Endothelial cell of umbilical vein (primary cell): ENCODE results near the gene THUMPD3. TPM values are rescaled to one million over a fixed set of nuclear protein-coding genes. Genes with fewer than 3 reads are reported as not detected.

ENCODE experiments used
- BruUV-seq: library from RNA; stranded (reverse); fragments of 400-500 nt; replicated peaks from 2 replicates; lab custom pipeline; 2021; lab: Mats Ljungman, UMichigan
- CTCF ChIA-PET: fragments of 300-600, 350-600 bp; sonication (Branson Sonifier 250); formaldehyde crosslinking; loops from one replicate; lab custom pipeline; 2021; ENCODE audit warnings: antibody characterized with exemption, inconsistent platforms; lab: Charles Lee
- POLR2A ChIA-PET: fragments of 300-600, 350-600 bp; sonication (Branson Sonifier 250); formaldehyde crosslinking; loops from one replicate; lab custom pipeline; 2021; ENCODE audit warnings: antibody characterized with exemption, inconsistent platforms; lab: Charles Lee
- DNase-seq: peaks from one replicate; pipeline ENCODE4 v3.0.0-alpha.2; 2011; ENCODE audit warnings: low read depth, low spot score
- FAIRE-seq: peaks from 2 replicates; lab custom pipeline; 2011; peaks lifted over from hg19 to GRCh38; lab: Jason Lieb, UNC
- H2AFZ ChIP-seq: 2 replicates; pipeline ENCODE4 v1.6.0; 2012; ENCODE audit warnings: low read depth, low read length, control low read depth, inconsistent platforms
- H3K27ac ChIP-seq: 2 replicates; pipeline ENCODE4 v1.5.1; 2011; ENCODE audit warnings: low read depth, mild to moderate bottlenecking, control low read depth, low read length, moderate library complexity; ENCODE audit not compliant: insufficient read depth
- H3K27me3 ChIP-seq, 2 experiments: 2 replicates each; pipeline versions ENCODE4 v1.6.0 to v1.6.1; 2011; ENCODE audit warnings: low read length in 2 of 2, mixed read lengths in 1 of 2; ENCODE audit not compliant: control insufficient read depth in 2 of 2, insufficient read depth in 2 of 2
- H3K36me3 ChIP-seq, 2 experiments: 2 replicates in 1 of 2; 3 replicates in 1 of 2; pipeline ENCODE4 v1.5.1; 2011; ENCODE audit warnings: low read length in 2 of 2, mild to moderate bottlenecking in 1 of 2, moderate library complexity in 1 of 2; ENCODE audit not compliant: control insufficient read depth in 2 of 2, insufficient read depth in 2 of 2; ENCODE audit errors: extremely low read depth in 1 of 2
- H3K4me1 ChIP-seq: 3 replicates; pipeline ENCODE4 v1.5.1; 2011; ENCODE audit warnings: mild to moderate bottlenecking, low read length; ENCODE audit not compliant: control insufficient read depth, insufficient read depth; ENCODE audit errors: extremely low read depth
- H3K4me2 ChIP-seq: 2 replicates; pipeline ENCODE4 v1.6.1; 2011; ENCODE audit warnings: low read length, control low read depth, mixed read lengths; ENCODE audit not compliant: insufficient read depth
- H3K4me3 ChIP-seq, 3 experiments: fragments of 200-600 bp in 1 of 3; sonication (generic), shearing (Covaris generic) in 1 of 3; replicated peaks in 1 of 3; 2 replicates each; pipeline ENCODE4 v1.5.1; 2011 to 2016; ENCODE audit warnings: control low read depth in 3 of 3, low read length in 3 of 3, mild to moderate bottlenecking in 2 of 3, inconsistent platforms in 1 of 3, low read depth in 1 of 3, moderate library complexity in 1 of 3; ENCODE audit not compliant: insufficient read depth in 1 of 3
- H3K79me2 ChIP-seq: 2 replicates; pipeline ENCODE4 v1.6.0; 2012; ENCODE audit warnings: low read length, inconsistent platforms; ENCODE audit not compliant: control insufficient read depth, insufficient read depth
- H3K9ac ChIP-seq: replicated peaks from 2 replicates; pipeline ENCODE3; 2011; ENCODE audit warnings: low read length, control low read depth; ENCODE audit not compliant: insufficient read depth; ENCODE audit errors: extremely low read depth
- H3K9me1 ChIP-seq: replicated peaks from 3 replicates; pipeline ENCODE4 v1.6.0; 2011; ENCODE audit warnings: mild to moderate bottlenecking, low read length; ENCODE audit not compliant: control insufficient read depth, insufficient read depth; ENCODE audit errors: extremely low read depth
- H3K9me3 ChIP-seq: replicated peaks from 2 replicates; pipeline ENCODE4 v1.5.1; 2012; ENCODE audit warnings: low read length, inconsistent platforms; ENCODE audit not compliant: control insufficient read depth, insufficient read depth
- H4K20me1 ChIP-seq: replicated peaks from 2 replicates; pipeline ENCODE3; 2011; ENCODE audit warnings: mild to moderate bottlenecking, low read length; ENCODE audit not compliant: control insufficient read depth, insufficient read depth; ENCODE audit errors: extremely low read depth
- CTCF ChIP-seq, 2 donors: IDR thresholded peaks; 1 replicate in 1 of 2; 2 replicates in 1 of 2; pipeline ENCODE4 v1.5.1; 2011; ENCODE audit warnings: low read length in 2 of 2, mild to moderate bottlenecking in 2 of 2, moderate library complexity in 2 of 2, control low read depth in 1 of 2, inconsistent platforms in 1 of 2, low read depth in 1 of 2; ENCODE audit not compliant: insufficient read depth in 1 of 2; ENCODE audit errors: extremely low read depth in 1 of 2
- EZH2 ChIP-seq: IDR thresholded peaks from 2 replicates; pipeline ENCODE4 v1.6.1; 2012; ENCODE audit warnings: borderline replicate concordance, low read depth, mild to moderate bottlenecking, moderate library complexity, low read length, inconsistent platforms; ENCODE audit not compliant: severe bottlenecking
- FOS ChIP-seq: IDR thresholded peaks from 2 replicates; pipeline ENCODE4 v1.6.1; 2011; ENCODE audit warnings: mild to moderate bottlenecking, low read length, moderate library complexity, borderline replicate concordance; ENCODE audit not compliant: insufficient read depth
- GATA2 ChIP-seq: IDR thresholded peaks from 2 replicates; pipeline ENCODE4 v1.7.0; 2011; ENCODE audit warnings: low read depth, mild to moderate bottlenecking, moderate library complexity, mixed read lengths, low read length; ENCODE audit not compliant: insufficient read length, insufficient read depth
- JUN ChIP-seq: IDR thresholded peaks from 2 replicates; pipeline ENCODE4 v1.6.1; 2011; ENCODE audit warnings: borderline replicate concordance, low read depth; ENCODE audit not compliant: insufficient read length, insufficient read depth
- MAX ChIP-seq: IDR thresholded peaks from 2 replicates; pipeline ENCODE4 v1.6.1; 2011; ENCODE audit not compliant: insufficient read depth, insufficient read length
- MYC ChIP-seq: IDR thresholded peaks from one replicate; pipeline ENCODE4 v1.6.1; 2011; ENCODE audit warnings: mild to moderate bottlenecking, low read depth, low read length
- POLR2A ChIP-seq: IDR thresholded peaks from 2 replicates; pipeline ENCODE4 v1.6.1; 2012; ENCODE audit warnings: low read depth, mild to moderate bottlenecking, control low read depth, low read length
- POLR2AphosphoS5 ChIP-seq: IDR thresholded peaks from 2 replicates; pipeline ENCODE4 v1.6.1; 2012; ENCODE audit warnings: low read depth, mild to moderate bottlenecking, control low read depth, low read length, moderate library complexity; ENCODE audit not compliant: insufficient read depth
- dilution Hi-C: fragments of 300-500 bp; cut with MboI; formaldehyde crosslinking; loops from one replicate; pipeline ENCODE4 v1.15.0; 2019; ENCODE audit warnings: low sequenced_read_pairs; ENCODE audit not compliant: extremely low pct_ligation_motif_present
- intact Hi-C: fragments of 100-400 bp; cut with micrococcal nuclease; formaldehyde crosslinking; loops from one replicate; pipeline ENCODE4 v1.10.0; 2022
- polyA plus RNA-seq, 4 experiments: library from polyadenylated mRNA; depleted of rRNA in 3 of 4; stranded (reverse) in 3 of 4; unstranded in 1 of 4; fragments of >200 nt; gene quantifications; 2 replicates each; pipeline versions ENCODE4 v1.2.1 to v1.2.3, GENCODE V29; 2011 to 2012; ENCODE audit warnings: missing spikeins in 1 of 4
- total RNA-seq: library from RNA; stranded (reverse); gene quantifications from 2 replicates; pipeline ENCODE4 v1.2.3, GENCODE V29; 2021

Gene THUMPD3
- total and polyA plus RNA-seq, 2 donors (not counting 3 experiments of a cell fraction or from before 2014, with no cell fraction given): 10.0 to 26.5 TPM

- H3K9me3 ChIP-seq: no peaks in the 10 kb centered on the region
- dilution Hi-C loops (no loop called here), intact Hi-C loops (no loop called here)
- no peak overlapping the region for H3K27ac ChIP-seq
- no peak overlapping the region for H2AFZ ChIP-seq
- no peak for TF ChIP-seq POLR2A
- H3K36me3 ChIP-seq: peaks cover 4 to 24% of the 10 kb centered on the region in 2 experiments
- ChIA-PET CTCF (interaction anchor here (0.8 to 1.2 kb wide), 2 partner anchors 20 to 22 kb away, joined by 3 read pairs; no protein-coding TSS in a partner anchor), POLR2A (no interaction called here)
- H4K20me1 ChIP-seq: no peaks in the 10 kb centered on the region
- no peaks in the 10 kb centered on the region for H3K9me1 ChIP-seq
- no peak for DNase-seq
- H3K79me2 ChIP-seq: peaks cover 2% of the 10 kb centered on the region
- no peak overlapping the region for H3K9ac ChIP-seq
- no peak overlapping the region for H3K4me2 ChIP-seq
- no peaks in the 10 kb centered on the region for H3K27me3 ChIP-seq
- no peaks in the 10 kb centered on the region for H3K4me1 ChIP-seq
- FAIRE-seq: no peak
- H3K4me3 ChIP-seq: no peak overlapping the region
- no TSS peak for BruUV-seq
These were observed 10.6 kb downstream of the THUMPD3 start for GRCh38 chr3:9373465-9373864.

- DNase-seq: no peak
- dilution Hi-C loops: no loop called here
These were observed 15.1 kb downstream of the THUMPD3 start for GRCh38 chr3:9377981-9378380.

More at GRCh38 chr3:9377981-9378380, 15.1 kb downstream of the THUMPD3 start:
- Histone ChIP-seq H3K27ac (no peak overlapping the region), H3K4me1 (no peaks in the 10 kb centered on the region), H3K9me3 (no peaks in the 10 kb centered on the region), H3K4me3 (no peak overlapping the region), H3K4me2 (no peak overlapping the region), H3K9me1 (no peaks in the 10 kb centered on the region), H2AFZ (no peak overlapping the region), H3K36me3 (peaks cover 4 to 13% of the 10 kb centered on the region in 2 experiments), H3K79me2 (peaks cover 2% of the 10 kb centered on the region), H4K20me1 (no peaks in the 10 kb centered on the region), H3K9ac (no peak overlapping the region), H3K27me3 (no peaks in the 10 kb centered on the region)
- TF ChIP-seq FOS: no peak
- TF ChIP-seq JUN: no peak
- no peak for TF ChIP-seq EZH2
- TF ChIP-seq POLR2A: no peak
- no peak for TF ChIP-seq POLR2AphosphoS5
- TF ChIP-seq MYC: no peak
- TF ChIP-seq MAX: no peak
- no peak for TF ChIP-seq GATA2
- TF ChIP-seq CTCF (IDR thresholded peaks at IDR 0.05; ENCODE audit: extremely low read depth in 1 of 2, insufficient read depth in 1 of 2, low read depth in 1 of 2, low read length in 2 of 2): no peak
- intact Hi-C loops: no loop called here
- POLR2A ChIA-PET: interaction anchor here (0.6 kb wide), 1 partner anchor 9 kb away, joined by 5 read pairs; no protein-coding TSS in a partner anchor
- CTCF ChIA-PET: no interaction called here
- FAIRE-seq: no peak
- BruUV-seq: no TSS peak
